Loucy (cell line): ENCODE results near the gene PSMD13.
A peak's percentile ranks its signal among the peaks of the same experiment; 100 is the strongest.
"Not testable (repeated sequence)": the region's sequence is repeated elsewhere in the genome, so short reads cannot be mapped to it uniquely, and the experiment has no call there.

Source experiments
- H2AFZ ChIP-seq: fragments of 200-600 bp; sonication (generic); 2 replicates; pipeline ENCODE4 v1.6.0; 2016; ENCODE audit warnings: antibody characterized with exemption, mild to moderate bottlenecking, low read length, moderate library complexity
- H3F3A ChIP-seq: fragments of 200-600 bp; 2 replicates; pipeline ENCODE4 v1.6.0; 2016; ENCODE audit warnings: antibody characterized with exemption, low read depth, mild to moderate bottlenecking
- H3K27me3 ChIP-seq: fragments of 200-600 bp; sonication (generic); 2 replicates; pipeline ENCODE4 v1.6.1; 2014; ENCODE audit warnings: low read length, mild to moderate bottlenecking; ENCODE audit not compliant: insufficient read depth, poor library complexity, severe bottlenecking
- H3K36me3 ChIP-seq: fragments of 200-600 bp; sonication (generic); 2 replicates; pipeline ENCODE4 v1.6.1; 2016; ENCODE audit warnings: low read length; ENCODE audit not compliant: insufficient read depth
- H3K4me1 ChIP-seq: fragments of 200-600 bp; sonication (generic); 2 replicates; pipeline ENCODE4 v1.5.1; 2014; ENCODE audit warnings: low read length, mild to moderate bottlenecking; ENCODE audit not compliant: insufficient read depth, poor library complexity, severe bottlenecking
- H3K4me2 ChIP-seq: fragments of 200-600 bp; sonication (generic); 2 replicates; pipeline ENCODE4 v1.6.0; 2014; ENCODE audit warnings: antibody characterized with exemption, low read length, low read depth, mild to moderate bottlenecking; ENCODE audit not compliant: poor library complexity, severe bottlenecking
- H3K4me3 ChIP-seq: fragments of 200-600 bp; sonication (generic); 2 replicates; pipeline ENCODE4 v1.5.1; 2014; ENCODE audit warnings: low read length, mild to moderate bottlenecking, mixed read lengths; ENCODE audit not compliant: poor library complexity, severe bottlenecking
- H3K79me2 ChIP-seq: fragments of 200-600 bp; sonication (generic); 2 replicates; pipeline ENCODE4 v1.6.1; 2014; ENCODE audit warnings: low read length; ENCODE audit not compliant: insufficient read depth
- H3K9ac ChIP-seq: fragments of 200-600 bp; sonication (generic); 2 replicates; pipeline ENCODE4 v1.6.0; 2014; ENCODE audit warnings: mild to moderate bottlenecking, low read depth, low read length, moderate library complexity; ENCODE audit not compliant: poor library complexity, severe bottlenecking
- H3K9me2 ChIP-seq: fragments of 200-600 bp; sonication (generic); replicated peaks from 2 replicates; pipeline ENCODE4 v1.6.1; 2016; ENCODE audit warnings: low read depth, low read length, mixed read lengths
- H3K9me3 ChIP-seq: fragments of 200-600 bp; sonication (generic); 2 replicates; pipeline ENCODE4 v1.6.1; 2014; ENCODE audit warnings: mild to moderate bottlenecking, antibody characterized with exemption, low read length, low read depth; ENCODE audit not compliant: insufficient read depth
- H4K20me1 ChIP-seq: fragments of 200-600 bp; sonication (generic); 2 replicates; pipeline ENCODE4 v1.6.0; 2014; ENCODE audit warnings: antibody characterized with exemption, low read length, mild to moderate bottlenecking; ENCODE audit not compliant: insufficient read depth, poor library complexity, severe bottlenecking
- EZH2phosphoT487 ChIP-seq: fragments of 200-600 bp; IDR thresholded peaks from 2 replicates; pipeline ENCODE4 v1.6.1; 2018; ENCODE audit warnings: antibody characterized with exemption, mild to moderate bottlenecking, moderate library complexity, borderline replicate concordance
- TF ChIP-seq, protein P1 (sequence below): fragments of 200-600 bp; sonication (generic); conservative IDR thresholded peaks from 2 replicates; pipeline ENCODE4 v1.5.1; 2014; ENCODE audit warnings: mild to moderate bottlenecking, antibody characterized with exemption, low read length

PSMD13 gene

DNA sequence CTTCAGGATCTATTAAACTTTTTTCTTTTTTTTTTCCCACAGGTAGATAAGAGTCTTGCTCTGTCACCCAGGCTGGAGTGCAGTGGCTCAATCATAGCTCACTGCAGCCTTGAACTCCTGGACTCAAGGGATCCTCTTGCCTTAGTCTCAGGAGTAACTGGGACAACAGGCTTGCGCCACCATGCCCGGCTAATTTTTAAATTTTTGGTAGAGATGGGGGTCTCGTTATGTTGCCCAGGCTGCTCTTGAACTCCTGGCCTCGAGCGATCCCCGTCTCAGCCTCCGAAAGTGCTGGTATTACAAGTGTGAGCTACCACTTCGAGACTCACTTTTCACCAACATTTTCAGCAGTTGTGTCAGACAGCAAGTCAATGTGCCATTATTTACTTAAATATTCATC, 1.6 kb upstream of the PSMD13 start:
- Histone ChIP-seq H3K4me2 (peak overlapping the region; percentile 91), H3K9me3 (no peaks in the 10 kb centered on the region), H3K9ac (peak overlapping the region; percentile 93), H3K79me2 (peaks cover 42% of the 10 kb centered on the region), H3K27me3 (no peaks in the 10 kb centered on the region), H2AFZ (no peak overlapping the region), H3K4me3 (peak overlapping the region; percentile 91), H3K36me3 (no peaks in the 10 kb centered on the region), H3K4me1 (peaks cover 28% of the 10 kb centered on the region), H3F3A (peaks cover 4% of the 10 kb centered on the region), H3K9me2 (no peaks in the 10 kb centered on the region), H4K20me1 (peaks cover 20% of the 10 kb centered on the region)
- TF ChIP-seq, protein P1, sequence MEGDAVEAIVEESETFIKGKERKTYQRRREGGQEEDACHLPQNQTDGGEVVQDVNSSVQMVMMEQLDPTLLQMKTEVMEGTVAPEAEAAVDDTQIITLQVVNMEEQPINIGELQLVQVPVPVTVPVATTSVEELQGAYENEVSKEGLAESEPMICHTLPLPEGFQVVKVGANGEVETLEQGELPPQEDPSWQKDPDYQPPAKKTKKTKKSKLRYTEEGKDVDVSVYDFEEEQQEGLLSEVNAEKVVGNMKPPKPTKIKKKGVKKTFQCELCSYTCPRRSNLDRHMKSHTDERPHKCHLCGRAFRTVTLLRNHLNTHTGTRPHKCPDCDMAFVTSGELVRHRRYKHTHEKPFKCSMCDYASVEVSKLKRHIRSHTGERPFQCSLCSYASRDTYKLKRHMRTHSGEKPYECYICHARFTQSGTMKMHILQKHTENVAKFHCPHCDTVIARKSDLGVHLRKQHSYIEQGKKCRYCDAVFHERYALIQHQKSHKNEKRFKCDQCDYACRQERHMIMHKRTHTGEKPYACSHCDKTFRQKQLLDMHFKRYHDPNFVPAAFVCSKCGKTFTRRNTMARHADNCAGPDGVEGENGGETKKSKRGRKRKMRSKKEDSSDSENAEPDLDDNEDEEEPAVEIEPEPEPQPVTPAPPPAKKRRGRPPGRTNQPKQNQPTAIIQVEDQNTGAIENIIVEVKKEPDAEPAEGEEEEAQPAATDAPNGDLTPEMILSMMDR: no peak
- no peak for TF ChIP-seq EZH2phosphoT487

DNA sequence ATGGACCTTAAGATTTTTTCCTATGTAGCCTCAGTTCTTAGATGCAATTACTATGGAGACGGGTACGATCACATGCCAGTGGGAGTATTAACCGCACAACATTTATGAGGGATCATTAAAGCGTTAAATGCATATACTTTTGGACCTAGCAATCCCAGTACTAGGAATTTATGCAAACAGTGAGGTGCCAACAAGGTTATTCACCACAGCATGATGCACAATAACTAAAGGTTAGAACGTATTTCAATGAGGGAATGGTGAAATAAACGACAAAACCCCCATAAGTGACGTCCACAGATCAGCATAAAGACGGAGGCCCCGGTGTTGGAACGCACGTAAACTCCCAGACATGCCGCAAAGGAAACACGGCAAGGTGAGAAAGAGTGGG, 1.2 kb upstream of the PSMD13 start:
- H3K79me2 ChIP-seq: peaks cover 46% of the 10 kb centered on the region
- no peaks in the 10 kb centered on the region for H3K9me3 ChIP-seq
- H4K20me1 ChIP-seq: peaks cover 20% of the 10 kb centered on the region
- H3K9ac ChIP-seq: peak overlapping the region; percentile 93
- peaks cover 28% of the 10 kb centered on the region for H3K4me1 ChIP-seq
- H3F3A ChIP-seq: peaks cover 4% of the 10 kb centered on the region
- no peaks in the 10 kb centered on the region for H3K9me2 ChIP-seq
- H3K27me3 ChIP-seq: no peaks in the 10 kb centered on the region
- H3K36me3 ChIP-seq: no peaks in the 10 kb centered on the region
- H2AFZ ChIP-seq: peak overlapping the region; percentile 95
- H3K4me2 ChIP-seq: peak overlapping the region; percentile 91
- TF ChIP-seq, protein P1: no peak
- no peak for TF ChIP-seq EZH2phosphoT487
- H3K4me3 ChIP-seq: peak overlapping the region; percentile 91

DNA sequence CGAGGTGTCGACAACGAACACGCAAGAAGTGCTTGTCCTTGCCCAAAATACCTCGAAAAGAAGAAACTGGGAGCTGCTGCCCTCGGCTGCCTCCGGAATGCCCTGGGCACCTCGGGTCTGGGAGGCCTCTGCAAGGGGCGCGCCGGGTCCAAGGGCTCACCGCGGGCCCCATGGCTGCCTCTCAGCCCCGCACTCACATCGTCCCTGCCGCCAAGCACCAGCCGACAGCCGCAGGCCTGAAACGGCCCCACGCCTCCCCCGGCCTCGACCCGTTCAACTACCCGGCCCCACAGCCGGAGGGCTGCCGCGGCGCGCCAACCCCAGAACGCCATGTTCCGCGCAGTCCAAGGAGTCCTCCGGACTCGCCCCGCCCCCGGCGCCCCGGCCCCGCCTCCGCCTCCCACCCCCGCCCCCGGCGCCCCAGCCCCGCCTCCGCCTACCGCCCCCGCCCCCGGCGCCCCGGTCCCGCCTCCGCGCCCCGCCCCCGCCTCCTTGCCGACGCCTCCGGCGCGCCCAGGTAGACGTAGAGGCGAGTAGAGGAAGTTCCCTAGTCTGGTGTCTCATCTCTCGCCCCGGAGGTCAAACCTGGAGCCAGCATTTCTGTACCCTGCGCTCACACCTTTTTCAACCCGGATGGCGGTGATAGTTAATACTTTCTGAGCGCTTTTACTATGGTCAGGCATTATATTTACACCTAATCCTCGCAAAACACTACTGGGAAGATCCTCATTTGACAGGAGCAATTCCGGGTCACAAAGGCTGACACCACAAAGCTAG, 591 bp upstream of the PSMD13 start, which contains the start of gene SIRT3:
SIRT3 (minus strand) TSS at position 346 of the 777 bp plus-strand sequence; CDS start at position 332, 14 bp downstream.
- no peaks in the 10 kb centered on the region for H3K9me3 ChIP-seq
- H3K4me2 ChIP-seq: peak within 1 kb of the TSS; percentile 91
- H3K4me1 ChIP-seq: peaks cover 28% of the 10 kb centered on the region
- peaks cover 49% of the 10 kb centered on the region for H3K79me2 ChIP-seq
- peaks cover 4% of the 10 kb centered on the region for H3F3A ChIP-seq
- peak within 1 kb of the TSS; percentile 99 for H3K4me3 ChIP-seq
- no peak for TF ChIP-seq EZH2phosphoT487
- TF ChIP-seq, protein P1: no peak; the same call in 1 of the 2 replicates
- peak within 1 kb of the TSS; percentile 95 for H2AFZ ChIP-seq
- H3K27me3 ChIP-seq: no peaks in the 10 kb centered on the region
- H4K20me1 ChIP-seq: peaks cover 20% of the 10 kb centered on the region
- H3K9ac ChIP-seq: peak within 1 kb of the TSS; percentile 93
- no peaks in the 10 kb centered on the region for H3K9me2 ChIP-seq
- no peaks in the 10 kb centered on the region for H3K36me3 ChIP-seq

DNA sequence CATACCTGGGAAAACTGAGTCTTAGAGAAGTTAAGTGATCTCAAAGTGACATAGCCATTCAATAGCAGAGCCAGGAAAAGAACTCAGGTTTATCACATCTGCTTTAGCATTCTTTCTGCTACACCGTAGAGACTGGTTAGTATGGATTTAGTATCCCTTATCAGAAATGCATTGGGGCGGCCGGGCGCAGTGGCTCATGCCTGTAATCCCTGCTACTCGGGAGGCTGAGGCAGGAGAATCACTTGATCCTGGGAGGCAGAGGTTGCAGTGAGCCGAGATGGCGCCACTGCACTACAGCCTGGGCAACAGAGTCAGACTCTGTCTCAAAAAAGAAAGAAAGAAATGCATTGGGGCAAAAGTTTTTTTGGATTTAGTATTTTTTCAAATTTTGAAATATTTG, 1.6 kb downstream of the PSMD13 start:
- not testable (repeated sequence) for H3K9me2 ChIP-seq, H3K9me3 ChIP-seq, H3K36me3 ChIP-seq, H3F3A ChIP-seq, H2AFZ ChIP-seq, H3K27me3 ChIP-seq
- Histone ChIP-seq H3K4me3 (peak overlapping the region; percentile 99), H3K4me1 (peaks cover 33% of the 10 kb centered on the region), H3K4me2 (peak overlapping the region; percentile 87), H4K20me1 (peaks cover 20% of the 10 kb centered on the region), H3K9ac (peak overlapping the region; percentile 93), H3K79me2 (peaks cover 56% of the 10 kb centered on the region)
